Renal pelvis (tissue), 12 donors: ENCODE data around the gene POLE3. TPM values are rescaled to one million over a fixed set of nuclear protein-coding genes. Genes with fewer than 3 reads are reported as not detected.
"Not testable (repeated sequence)": the region's sequence is repeated elsewhere in the genome, so short reads cannot be mapped to it uniquely, and the experiment has no call there.

ENCODE experiments used
- DNase-seq: peaks from one replicate; pipeline ENCODE4 v3.0.0-alpha.2; 2013
- long read RNA-seq, 16 experiments: transcript quantifications; one replicate each; lab custom pipeline, GENCODE V29; 2026
- polyA plus RNA-seq, 3 donors: library from polyadenylated mRNA; unstranded; fragments of 120-200 nt; gene quantifications; one replicate each; pipeline ENCODE4 v1.2.1, GENCODE V29; 2013; ENCODE audit not compliant: insufficient read length in 3 of 3

The POLE3 gene, protein sequence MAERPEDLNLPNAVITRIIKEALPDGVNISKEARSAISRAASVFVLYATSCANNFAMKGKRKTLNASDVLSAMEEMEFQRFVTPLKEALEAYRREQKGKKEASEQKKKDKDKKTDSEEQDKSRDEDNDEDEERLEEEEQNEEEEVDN
- polyA plus RNA-seq = 10 to 100 TPM; 65.6 to 67.2 (median 66.1) TPM
- long read RNA-seq, donor 1, transcript POLE3-201 (4 exons, 2,109 nt) = major isoform, 30 of 33 reads
- long read RNA-seq, donor 1, partial matches to known transcripts = 0 of 33 reads
- long read RNA-seq, donor 1, other reads (novel, unspliced or antisense) = 0 of 33 reads
- long read RNA-seq, donor 2, transcript POLE3-203 (3 exons, 455 nt) = minor isoform, 6 of 38 reads
- long read RNA-seq, donor 2, transcript POLE3-201 (4 exons, 2,109 nt) = major isoform, 32 of 38 reads
- long read RNA-seq, donor 2, partial matches to known transcripts = 0 of 38 reads
- long read RNA-seq, donor 2, other reads (novel, unspliced or antisense) = 0 of 38 reads
- long read RNA-seq, donor 3, transcript POLE3-201 (4 exons, 2,109 nt) = major isoform, 24 of 27 reads
- long read RNA-seq, donor 3, partial matches to known transcripts = 0 of 27 reads
- long read RNA-seq, donor 3, other reads (novel, unspliced or antisense) = 0 of 27 reads
- long read RNA-seq, donor 4, transcript POLE3-201 (4 exons, 2,109 nt) = major isoform, 26 of 28 reads
- long read RNA-seq, donor 4, partial matches to known transcripts = 0 of 28 reads
- long read RNA-seq, donor 4, other reads (novel, unspliced or antisense) = 0 of 28 reads
- long read RNA-seq, donor 5, transcript POLE3-201 (4 exons, 2,109 nt) = major isoform, 9 of 10 reads
- long read RNA-seq, donor 5, partial matches to known transcripts = 0 of 10 reads
- long read RNA-seq, donor 5, other reads (novel, unspliced or antisense) = 0 of 10 reads
- long read RNA-seq, donor 6, transcript POLE3-201 (4 exons, 2,109 nt) = major isoform, 26 of 28 reads
- long read RNA-seq, donor 6, partial matches to known transcripts = 0 of 28 reads
- long read RNA-seq, donor 6, other reads (novel, unspliced or antisense) = 0 of 28 reads
- long read RNA-seq, donor 7, transcript POLE3-201 (4 exons, 2,109 nt) = major isoform, 24 of 29 reads
- long read RNA-seq, donor 7, partial matches to known transcripts = 0 of 29 reads
- long read RNA-seq, donor 7, other reads (novel, unspliced or antisense) = 0 of 29 reads
- long read RNA-seq, donor 8, transcript POLE3-201 (4 exons, 2,109 nt) = major isoform, 9 of 9 reads
- long read RNA-seq, donor 8, partial matches to known transcripts = 0 of 9 reads
- long read RNA-seq, donor 8, other reads (novel, unspliced or antisense) = 0 of 9 reads
- long read RNA-seq, donor 9, transcript POLE3-201 (4 exons, 2,109 nt) = major isoform, 38 of 41 reads
- long read RNA-seq, donor 9, partial matches to known transcripts = 0 of 41 reads
- long read RNA-seq, donor 9, other reads (novel, unspliced or antisense) = 0 of 41 reads
- long read RNA-seq, donor 10, transcript POLE3-201 (4 exons, 2,109 nt) = major isoform, 28 of 29 reads
- long read RNA-seq, donor 10, partial matches to known transcripts = 0 of 29 reads
- long read RNA-seq, donor 10, other reads (novel, unspliced or antisense) = 0 of 29 reads
- long read RNA-seq, donor 11, transcript POLE3-201 (4 exons, 2,109 nt) = major isoform, 16 of 18 reads
- long read RNA-seq, donor 11, partial matches to known transcripts = 0 of 18 reads
- long read RNA-seq, donor 11, other reads (novel, unspliced or antisense) = 0 of 18 reads
- long read RNA-seq, donor 12, transcript POLE3-201 (4 exons, 2,109 nt) = major isoform, 44 of 46 reads
- long read RNA-seq, donor 12, partial matches to known transcripts = 0 of 46 reads
- long read RNA-seq, donor 12, other reads (novel, unspliced or antisense) = 0 of 46 reads
- long read RNA-seq, donor 13, transcript POLE3-201 (4 exons, 2,109 nt) = major isoform, 19 of 21 reads
- long read RNA-seq, donor 13, partial matches to known transcripts = 0 of 21 reads
- long read RNA-seq, donor 13, other reads (novel, unspliced or antisense) = 0 of 21 reads
- long read RNA-seq, donor 14 = 0 reads
- long read RNA-seq, donor 15, transcript POLE3-201 (4 exons, 2,109 nt) = major isoform, 26 of 28 reads
- long read RNA-seq, donor 15, partial matches to known transcripts = 0 of 28 reads
- long read RNA-seq, donor 15, other reads (novel, unspliced or antisense) = 0 of 28 reads
- long read RNA-seq, donor 16, transcript POLE3-201 (4 exons, 2,109 nt) = major isoform, 34 of 77 reads
- long read RNA-seq, donor 16, partial matches to known transcripts = 41 of 77 reads
- long read RNA-seq, donor 16, other reads (novel, unspliced or antisense) = 0 of 77 reads

DNA sequence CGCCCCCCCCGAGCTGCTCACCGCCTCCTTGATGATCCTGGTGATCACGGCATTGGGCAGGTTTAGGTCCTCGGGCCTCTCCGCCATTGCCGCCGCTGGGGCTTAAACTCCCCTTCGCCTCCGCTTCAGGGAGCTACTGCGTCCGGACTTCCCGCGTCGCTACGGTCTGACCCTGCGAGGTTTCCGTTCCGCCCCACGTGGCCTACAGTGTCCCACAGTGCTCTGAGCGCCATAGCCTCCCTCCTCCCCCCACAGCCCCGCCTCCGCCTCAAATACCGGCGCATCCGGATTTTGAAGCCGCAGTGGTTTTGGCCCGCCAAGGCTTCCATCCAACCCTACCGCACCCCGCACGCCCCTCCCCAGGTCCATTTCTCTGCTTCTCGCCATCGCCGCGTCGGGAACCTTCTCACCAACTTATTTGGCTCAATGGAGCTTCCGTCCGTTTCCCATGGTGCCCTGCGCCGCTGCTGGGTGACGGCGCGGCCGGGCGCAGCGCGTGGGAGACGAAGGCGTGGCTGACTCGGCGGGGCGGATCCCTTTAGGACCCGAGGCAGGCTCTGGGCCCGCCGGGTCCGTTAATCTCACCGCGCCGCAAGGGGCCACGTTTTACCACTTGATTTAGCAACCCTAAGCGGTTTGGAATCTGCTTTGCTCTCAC lies at the start of gene POLE3, which contains the start of gene C9orf43:
POLE3 (minus strand) TSS at position 469 of the 658 bp plus-strand sequence; CDS start at position 87, 382 bp downstream.
C9orf43 (plus strand) TSS at position 541 of the 658 bp plus-strand sequence. CDS start 2,747 bp downstream, outside the sequence.
- peak; percentile 96 for DNase-seq

DNA sequence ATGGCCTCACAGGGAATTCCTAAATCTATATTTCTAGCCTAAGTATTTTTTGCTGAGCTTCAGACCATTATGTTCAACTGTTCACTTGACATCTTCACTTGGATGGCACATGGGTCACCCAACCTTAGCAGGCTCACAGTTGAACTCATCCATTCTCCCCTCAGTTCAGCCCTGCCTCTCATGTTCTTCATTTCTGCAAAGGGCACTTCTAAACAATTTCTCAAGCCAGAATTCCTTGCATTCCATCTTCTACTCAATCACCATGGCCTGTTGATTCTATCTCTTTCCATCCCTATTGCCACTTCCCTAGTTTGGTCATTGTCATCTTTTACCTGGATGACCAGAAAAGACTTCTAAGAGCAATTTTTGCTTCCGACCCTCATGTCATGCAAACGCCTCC lies 45.8 kb upstream of the POLE3 start:
- DNase-seq = no peak

DNA sequence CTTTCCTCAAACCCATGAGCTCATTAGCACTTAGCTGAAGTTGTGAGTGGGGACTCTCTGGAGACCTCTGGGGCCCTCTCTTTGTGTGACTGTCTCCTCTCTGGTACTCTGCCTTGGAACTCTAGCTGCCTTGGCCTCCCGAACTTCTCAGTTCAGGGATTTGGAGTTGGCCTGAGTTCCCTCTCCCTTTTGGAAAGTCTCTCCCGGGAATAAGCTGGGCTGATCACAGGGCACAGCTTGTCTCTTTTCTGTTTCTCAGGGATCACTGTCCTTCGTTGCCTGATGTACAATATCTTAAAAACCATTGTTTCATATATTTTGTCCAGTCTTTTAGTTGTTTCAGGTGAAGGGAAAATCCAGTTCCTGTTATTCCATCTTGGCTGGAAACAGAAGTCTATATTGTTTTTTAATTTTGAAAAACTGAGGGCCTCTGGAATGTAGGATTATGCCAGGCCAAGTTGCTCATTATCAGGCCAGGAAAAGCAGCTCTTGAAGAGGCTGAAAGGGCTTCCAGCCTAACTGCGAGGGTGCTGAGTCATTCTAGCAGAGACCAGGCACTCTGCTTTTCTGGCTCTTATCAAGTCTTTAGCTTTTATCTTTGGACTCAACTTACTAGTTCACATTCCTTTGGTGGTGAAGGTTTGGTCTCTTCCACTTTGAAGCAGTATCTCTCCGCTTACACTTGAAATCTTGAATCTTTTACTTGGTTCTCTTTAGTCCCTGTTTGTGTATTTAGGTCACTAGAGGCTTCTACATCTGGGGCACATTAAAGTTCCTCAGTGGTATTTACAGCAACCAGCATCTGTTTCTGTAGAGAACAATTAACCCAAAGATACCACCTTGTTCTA lies 44.7 kb upstream of the POLE3 start:
- DNase-seq = no peak

DNA sequence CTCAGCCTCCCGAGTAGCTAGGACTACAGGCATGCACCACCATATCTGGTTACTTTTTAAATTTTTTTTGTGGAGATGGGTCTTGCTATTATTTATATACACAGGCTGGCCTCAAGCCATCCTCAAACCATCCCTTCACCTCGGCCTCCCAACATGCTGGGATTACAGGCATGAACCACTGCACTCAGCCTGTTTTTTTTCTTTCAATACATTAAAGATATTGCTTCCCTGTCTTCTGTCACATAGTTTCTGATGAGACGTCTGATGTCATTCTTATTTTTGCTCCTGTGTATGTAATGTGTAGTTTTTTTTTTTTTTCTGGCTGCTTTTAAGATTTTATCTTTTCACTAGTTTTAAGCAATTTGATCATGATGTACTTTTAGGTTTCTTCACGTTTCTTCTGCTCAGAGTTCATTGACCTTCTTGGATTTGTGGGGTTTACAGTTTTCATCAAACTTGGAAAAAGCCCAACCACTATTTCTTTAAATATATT lies 41.7 kb upstream of the POLE3 start:
- no peak for DNase-seq

DNA sequence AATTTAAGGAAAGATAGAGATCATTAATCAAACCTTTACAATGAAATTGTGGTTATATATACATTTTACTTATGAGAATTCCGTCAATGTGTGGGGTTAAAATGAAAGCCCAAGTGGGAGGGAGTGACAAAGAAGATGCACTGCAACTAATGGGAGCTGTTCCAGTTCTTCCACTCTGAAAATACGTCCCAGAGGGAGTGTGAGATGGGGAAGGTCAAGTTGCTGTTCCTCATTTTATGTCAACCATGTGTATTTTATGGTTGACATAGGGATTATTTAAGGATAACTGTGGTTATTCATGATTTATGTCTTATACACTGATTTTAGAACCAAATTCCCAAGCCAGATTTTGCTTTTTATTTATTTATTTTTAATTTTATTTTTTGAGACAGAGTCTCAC lies 38.9 kb upstream of the POLE3 start:
- DNase-seq = no peak

DNA sequence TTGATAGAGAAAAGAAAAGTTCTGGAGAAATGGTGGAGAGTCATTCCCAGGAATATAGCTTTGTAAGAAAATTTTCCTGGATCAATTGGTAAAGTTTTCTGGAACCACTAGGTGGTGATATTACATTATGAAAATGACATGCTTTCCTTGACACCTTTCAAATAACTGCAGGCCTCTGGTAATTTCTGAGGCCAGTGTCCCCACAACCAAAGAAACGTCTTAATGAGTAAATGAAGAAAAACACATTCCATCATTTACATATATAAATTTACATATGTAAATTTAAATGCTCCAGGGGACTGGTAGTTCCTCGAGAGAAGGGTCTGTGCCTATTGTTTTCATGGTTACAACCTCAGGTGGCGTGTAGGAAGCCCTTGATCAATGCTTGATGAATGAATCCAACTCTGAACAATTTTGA lies 35.9 kb upstream of the POLE3 start:
- DNase-seq = no peak

DNA sequence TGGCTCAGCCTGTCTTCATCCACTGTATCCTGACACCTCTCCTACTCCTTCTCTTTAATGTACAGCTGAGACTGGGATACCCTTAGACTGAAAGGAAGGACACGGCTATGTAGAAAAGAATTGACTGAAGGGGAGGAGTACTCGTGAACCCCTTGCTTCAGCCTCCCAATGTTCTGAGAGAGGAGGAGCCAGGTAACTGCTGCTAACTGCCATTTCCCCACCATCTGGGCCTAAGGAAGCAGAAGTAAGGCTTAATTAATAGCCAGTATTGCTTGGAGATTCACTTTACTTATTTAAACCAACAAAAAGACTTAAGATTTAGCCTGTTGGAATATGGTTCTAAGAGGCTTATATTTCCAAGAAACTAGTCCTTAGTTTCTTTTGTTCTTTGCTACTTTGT lies 34.3 kb upstream of the POLE3 start:
- no peak for DNase-seq

DNA sequence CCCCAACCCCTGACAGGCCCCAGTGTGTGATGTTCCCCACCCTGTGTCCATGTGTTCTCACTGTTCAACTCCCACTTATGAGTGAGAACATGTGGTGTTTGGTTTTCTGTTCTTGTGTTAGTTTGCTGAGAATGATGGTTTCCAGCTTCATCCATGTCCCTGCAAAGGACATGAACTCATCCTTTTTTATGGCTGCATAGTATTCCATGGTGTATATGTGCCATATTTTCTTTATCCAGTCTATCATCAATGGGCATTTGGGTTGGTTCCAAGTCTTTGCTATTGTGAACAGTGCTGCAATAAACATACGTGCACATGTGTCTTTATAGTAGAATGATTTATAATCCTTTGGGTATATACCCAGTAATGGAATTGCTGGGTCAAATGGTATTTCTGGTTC lies 27.2 kb upstream of the POLE3 start:
- DNase-seq = not testable (repeated sequence)

DNA sequence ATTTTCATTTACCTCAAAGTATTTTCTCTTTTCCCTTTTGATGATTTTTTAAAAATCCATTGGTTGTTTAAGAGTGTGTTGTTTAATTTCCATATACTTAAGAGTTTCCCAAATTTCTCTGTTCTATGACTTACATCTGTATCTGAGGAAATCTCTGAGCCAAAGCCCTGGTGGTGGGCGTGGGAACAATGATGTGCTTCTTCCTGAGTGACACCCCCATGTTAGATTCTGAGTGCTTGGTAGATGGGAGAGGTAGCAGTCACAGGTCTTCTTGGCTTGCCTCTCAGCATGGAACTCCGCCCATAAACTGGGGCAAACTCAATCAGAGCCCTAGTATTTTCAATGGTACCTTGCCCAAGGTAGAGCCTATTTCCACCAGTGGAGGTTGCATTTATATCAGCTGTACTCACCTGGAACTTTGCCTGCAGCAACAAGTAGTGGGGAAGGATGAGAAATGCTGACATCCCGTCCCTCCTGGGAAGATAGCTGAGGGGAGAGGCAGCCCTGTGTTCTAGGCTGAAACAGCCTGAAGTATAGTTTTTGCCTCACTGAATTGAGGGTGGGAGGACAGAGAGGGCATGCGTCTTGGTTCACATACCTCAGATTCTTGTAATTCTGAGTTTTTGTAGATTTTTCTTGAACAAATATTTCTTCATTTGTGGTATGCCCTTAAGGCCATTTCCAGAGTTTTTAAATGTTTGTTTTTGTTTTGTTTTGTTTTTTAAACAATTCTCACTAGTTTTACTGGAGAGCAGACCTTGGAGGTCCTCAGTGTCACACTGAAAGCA lies 26.4 kb upstream of the POLE3 start:
- DNase-seq = no peak

DNA sequence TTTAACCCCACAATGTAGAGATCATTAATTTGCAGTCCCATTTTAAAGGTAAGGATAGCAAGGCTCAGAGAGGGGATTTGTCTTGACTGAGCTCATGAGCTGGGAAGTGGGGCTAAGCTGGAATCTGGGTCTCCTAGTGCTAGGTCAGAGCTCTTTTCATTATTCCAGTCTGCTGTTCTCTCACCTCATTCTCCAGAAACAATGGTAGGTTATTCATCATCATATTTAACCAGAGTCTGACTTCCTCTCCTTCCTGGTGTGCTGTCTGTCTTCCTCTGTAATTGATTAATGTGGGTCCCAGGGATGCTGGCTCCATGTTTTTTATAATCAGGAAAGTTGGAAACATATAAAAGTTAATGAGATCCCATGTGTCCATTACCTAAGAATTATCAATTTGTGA lies 20.7 kb upstream of the POLE3 start:
- no peak for DNase-seq

DNA sequence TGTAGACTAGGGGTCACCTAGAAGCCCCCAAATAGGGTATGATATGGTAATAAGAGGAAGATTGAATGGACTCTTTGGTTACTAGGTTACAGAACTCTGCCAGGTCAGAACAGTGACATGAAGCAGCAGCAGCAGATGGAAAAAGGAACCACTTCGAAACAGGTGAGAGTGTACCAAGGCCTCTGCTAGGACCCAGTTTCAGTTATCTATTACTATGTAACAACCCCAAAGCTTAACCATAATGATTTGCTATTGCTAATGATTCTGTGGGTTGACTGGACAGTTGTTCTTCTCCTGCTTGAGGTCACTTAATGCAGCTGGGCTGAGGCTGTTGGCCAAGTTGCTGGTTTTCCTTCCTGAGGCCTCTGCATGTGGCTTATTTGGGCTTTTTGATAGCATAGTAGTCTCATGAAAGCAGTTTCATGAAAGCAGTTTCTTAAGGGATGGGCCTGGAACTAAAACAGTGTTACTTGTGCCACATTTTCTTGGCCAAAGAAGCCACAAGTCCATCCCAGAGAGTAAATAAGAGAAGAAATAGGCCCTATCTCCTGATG lies 17.7 kb upstream of the POLE3 start:
- DNase-seq = no peak

DNA sequence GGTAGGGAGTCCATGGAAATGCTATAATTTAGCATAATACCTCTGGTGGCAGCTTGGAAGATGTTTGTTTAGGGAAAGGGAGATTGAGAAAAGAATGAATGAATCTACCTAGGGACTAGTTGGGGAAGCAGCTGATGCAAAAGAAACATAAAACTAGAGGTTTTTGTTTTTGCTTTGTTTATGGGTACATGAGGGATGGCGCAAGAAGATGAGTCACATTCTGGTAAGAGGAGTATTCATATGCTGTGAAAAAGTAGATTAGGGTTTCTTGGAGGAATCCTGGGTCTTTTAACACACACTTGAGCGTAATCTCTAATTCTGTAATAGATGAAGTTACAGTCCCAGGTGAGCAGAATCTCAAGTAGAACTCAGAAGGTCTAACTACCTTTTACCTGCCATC lies 17.2 kb upstream of the POLE3 start:
- no peak for DNase-seq

DNA sequence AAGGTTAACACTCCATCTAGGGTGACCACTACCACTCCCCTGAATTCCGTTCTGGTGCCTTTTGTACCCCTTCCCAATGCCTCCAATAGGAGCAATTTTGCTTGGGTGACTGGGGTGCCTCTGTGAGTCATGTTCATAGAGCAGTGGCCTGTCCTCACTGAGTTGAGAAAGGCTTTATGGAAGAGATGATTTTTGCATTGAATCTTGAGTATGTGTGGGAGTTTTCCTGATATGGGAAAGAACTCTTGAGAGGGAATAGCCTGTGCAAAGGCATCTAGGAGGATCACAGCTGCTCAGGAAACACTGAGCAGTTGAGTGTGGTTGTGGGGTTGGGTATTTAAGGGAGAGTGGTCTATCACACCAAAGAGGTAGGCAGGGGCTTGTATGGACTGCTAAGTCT lies 16.2 kb upstream of the POLE3 start:
- DNase-seq = no peak

DNA sequence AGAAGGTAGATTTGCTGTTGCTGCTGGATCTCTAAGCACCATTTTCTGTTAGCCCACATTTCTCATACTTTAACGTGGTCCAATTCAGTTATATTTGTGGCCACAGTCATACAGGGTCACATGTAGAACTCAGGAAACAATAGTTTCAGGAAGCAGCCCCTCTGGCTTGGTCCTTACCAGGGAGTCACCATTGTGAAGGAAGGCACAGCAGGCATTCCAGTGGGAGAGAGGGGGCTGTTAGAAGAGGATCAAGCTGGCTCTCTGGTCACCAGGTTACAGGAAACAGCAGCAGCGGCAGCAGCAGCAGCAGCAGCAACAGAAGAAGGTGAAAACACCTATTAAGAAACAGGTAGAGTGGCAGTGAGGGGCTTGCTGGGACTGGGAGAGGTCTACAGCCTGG lies 14.6 kb upstream of the POLE3 start:
- DNase-seq = no peak

DNA sequence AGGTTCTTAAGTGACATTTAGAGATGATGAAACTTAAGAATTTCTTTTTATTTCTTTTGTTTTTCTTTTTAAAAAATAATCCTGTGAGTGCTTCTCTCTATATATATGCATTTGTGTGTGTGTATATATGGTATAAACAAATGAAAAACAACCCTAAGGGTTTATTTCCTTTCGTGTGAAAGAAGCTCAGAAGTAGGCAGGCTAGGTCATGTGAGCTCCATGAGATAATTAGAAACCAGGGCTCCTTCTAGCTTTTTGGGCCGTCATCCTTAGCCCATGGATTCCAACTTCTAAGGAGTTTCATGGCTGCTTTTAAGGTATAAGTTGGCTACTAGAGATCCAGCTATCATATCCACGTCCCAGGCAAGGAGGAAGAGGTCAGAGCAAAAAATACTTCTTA lies 11.3 kb upstream of the POLE3 start:
- no peak for DNase-seq

DNA sequence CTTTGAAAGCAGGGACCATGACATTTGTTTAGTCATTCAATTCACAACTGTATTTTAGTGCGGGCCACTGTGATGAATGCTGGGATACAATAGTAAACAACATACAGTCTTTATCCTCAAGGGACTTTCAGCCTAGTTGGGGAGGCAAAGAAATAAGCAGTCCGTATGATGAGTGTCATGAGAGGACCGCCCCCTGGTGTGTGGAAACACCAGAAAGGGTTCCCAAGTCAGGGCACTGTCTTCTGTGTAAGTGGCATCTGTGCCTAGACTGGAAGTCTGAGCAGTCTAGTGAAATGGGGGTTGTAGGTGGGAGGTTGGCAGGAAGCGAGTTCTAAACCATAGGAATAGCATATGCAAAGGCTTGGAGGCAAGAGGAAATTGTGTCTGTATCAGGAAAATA lies 6.9 kb upstream of the POLE3 start:
- no peak for DNase-seq
